ENCODE data around the gene NUP50. TPM values are rescaled to one million over a fixed set of nuclear protein-coding genes. Genes with fewer than 3 reads are reported as not detected.

The NUP50 gene, protein sequence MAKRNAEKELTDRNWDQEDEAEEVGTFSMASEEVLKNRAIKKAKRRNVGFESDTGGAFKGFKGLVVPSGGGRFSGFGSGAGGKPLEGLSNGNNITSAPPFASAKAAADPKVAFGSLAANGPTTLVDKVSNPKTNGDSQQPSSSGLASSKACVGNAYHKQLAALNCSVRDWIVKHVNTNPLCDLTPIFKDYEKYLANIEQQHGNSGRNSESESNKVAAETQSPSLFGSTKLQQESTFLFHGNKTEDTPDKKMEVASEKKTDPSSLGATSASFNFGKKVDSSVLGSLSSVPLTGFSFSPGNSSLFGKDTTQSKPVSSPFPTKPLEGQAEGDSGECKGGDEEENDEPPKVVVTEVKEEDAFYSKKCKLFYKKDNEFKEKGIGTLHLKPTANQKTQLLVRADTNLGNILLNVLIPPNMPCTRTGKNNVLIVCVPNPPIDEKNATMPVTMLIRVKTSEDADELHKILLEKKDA
- polyA plus RNA-seq (2011; rRNA removed) (13.9 and 14.2 TPM in 2 replicates), polyA minus RNA-seq (2011; rRNA and poly(A)+ RNA removed) (24.5 and 24.9 TPM in 2 replicates)

DNA sequence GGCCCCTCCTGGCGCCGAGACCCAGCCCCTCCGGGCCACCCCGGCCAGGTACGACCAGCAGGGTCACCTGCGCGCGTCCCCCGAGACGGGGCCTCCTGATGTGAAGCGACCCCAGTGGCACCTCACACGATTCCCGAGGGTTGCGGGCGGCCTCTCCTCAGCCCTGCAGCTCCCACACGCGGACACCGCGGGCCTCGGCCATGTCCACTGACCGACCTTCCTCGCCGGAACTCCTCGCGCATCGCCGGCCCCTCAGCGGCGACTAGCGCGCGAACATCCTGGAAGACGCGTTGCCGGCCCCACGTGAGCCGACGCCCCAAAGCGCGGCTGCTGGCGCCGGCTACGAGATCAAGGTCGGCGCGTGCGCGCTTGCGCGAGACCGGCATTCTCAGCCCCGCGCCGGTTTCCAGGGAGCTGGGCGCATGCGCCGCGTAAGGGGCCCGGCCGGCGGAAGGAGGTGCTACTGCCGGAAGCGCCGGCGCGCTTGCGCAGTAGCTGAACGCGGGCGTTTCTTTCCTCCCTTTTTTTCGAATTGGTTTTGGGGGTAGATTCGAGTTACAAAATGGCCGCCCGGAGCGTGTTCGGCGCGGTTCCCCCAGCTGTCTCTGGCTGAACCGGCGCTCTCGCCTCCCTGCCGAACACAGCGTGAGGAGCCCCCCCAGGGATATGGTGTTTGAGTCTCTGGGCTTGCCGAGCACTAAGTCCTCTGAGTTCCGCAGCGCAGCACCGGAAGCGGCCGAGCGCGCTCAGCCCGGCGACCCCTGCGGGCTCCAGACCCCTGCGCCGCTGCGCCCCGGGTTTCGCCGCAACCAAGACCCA is at the start of gene NUP50:
Gene NUP50, plus strand, starts transcription at position 475 of the 819 bp plus-strand sequence. CDS start 4,253 bp downstream, outside the sequence.
- peak; percentile 94 for DNase-seq (ENCODE audit: low read depth, low spot score)
- TF ChIP-seq, protein P1, sequence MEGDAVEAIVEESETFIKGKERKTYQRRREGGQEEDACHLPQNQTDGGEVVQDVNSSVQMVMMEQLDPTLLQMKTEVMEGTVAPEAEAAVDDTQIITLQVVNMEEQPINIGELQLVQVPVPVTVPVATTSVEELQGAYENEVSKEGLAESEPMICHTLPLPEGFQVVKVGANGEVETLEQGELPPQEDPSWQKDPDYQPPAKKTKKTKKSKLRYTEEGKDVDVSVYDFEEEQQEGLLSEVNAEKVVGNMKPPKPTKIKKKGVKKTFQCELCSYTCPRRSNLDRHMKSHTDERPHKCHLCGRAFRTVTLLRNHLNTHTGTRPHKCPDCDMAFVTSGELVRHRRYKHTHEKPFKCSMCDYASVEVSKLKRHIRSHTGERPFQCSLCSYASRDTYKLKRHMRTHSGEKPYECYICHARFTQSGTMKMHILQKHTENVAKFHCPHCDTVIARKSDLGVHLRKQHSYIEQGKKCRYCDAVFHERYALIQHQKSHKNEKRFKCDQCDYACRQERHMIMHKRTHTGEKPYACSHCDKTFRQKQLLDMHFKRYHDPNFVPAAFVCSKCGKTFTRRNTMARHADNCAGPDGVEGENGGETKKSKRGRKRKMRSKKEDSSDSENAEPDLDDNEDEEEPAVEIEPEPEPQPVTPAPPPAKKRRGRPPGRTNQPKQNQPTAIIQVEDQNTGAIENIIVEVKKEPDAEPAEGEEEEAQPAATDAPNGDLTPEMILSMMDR (IDR thresholded peaks at IDR 0.05; ENCODE audit: low read depth, low read length): no peak; the same call in 1 of the 2 replicates
- no peaks in the 10 kb centered on the region; the same call in 1 of the 2 replicates for H3K9me3 ChIP-seq (ENCODE audit: control insufficient read depth, insufficient read depth, low read length)
- POLR2A ChIA-PET: interaction anchor here (0.5 to 1.6 kb wide), 5 partner anchors 58 to 347 kb away, joined by 3 to 5 read pairs (median 4); no protein-coding TSS in a partner anchor
- peak within 1 kb of the TSS; percentile 88 for H3K4me3 ChIP-seq (ENCODE audit: low read depth, low read length)
- H3K27me3 ChIP-seq (ENCODE audit: control insufficient read depth, insufficient read depth, low read length): no peaks in the 10 kb centered on the region
- CTCF ChIA-PET: interaction anchor here (0.9 to 1.5 kb wide), 3 partner anchors 61 to 343 kb away, joined by 3 read pairs; no protein-coding TSS in a partner anchor
- peak within 1 kb of the TSS; percentile 88 for H3K27ac ChIP-seq (ENCODE audit: low read depth, low read length)

DNA sequence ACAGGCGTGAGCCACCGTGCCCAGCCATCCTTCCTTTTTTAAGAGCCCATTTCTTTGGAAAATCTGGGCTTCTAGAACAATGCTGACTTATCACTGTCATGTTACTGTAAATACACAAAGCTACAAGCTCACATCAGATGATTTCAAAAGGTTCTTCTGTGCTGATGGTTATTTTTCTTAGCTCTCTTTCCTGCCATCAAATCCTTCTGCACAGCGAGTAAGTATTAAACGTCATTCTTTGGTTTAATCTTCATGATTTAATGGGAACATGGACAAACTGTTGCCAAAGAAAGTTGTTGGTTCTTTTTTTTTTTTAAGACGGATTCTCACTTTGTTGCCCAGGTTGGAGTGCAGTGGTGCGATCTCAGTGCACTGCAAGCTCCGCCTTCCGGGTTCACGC is 43.3 kb upstream of the NUP50 start:
- ChIA-PET POLR2A (no interaction called here), CTCF (no interaction called here)
- Histone ChIP-seq H3K27me3 (ENCODE audit: control insufficient read depth, insufficient read depth, low read length) (peaks cover 1% of the 10 kb centered on the region), H3K4me3 (ENCODE audit: low read depth, low read length) (no peak overlapping the region), H3K27ac (ENCODE audit: low read depth, low read length) (no peak overlapping the region), H3K9me3 (ENCODE audit: control insufficient read depth, insufficient read depth, low read length) (no peaks in the 10 kb centered on the region)
- TF ChIP-seq, protein P1 (IDR thresholded peaks at IDR 0.05; ENCODE audit: low read depth, low read length): no peak
- no peak for DNase-seq (ENCODE audit: low read depth, low spot score)

DNA sequence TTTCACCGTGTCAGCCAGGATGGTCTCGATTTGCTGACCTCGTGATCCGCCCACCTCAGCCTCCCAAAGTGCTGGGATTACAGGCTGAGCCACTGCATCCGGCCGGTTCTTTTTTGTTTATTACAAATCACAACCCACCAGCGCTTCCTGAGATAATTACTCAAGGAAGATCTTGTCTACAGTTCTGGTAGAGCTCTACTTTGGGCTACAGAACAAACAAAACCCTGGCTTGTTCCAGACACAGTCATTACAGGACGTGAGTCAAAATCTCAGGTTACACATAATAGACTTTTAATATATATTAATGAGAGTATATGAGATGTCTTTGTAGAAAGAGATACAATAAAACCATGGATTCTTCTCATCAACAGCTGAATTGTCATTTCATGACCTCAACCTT is 42.8 kb upstream of the NUP50 start:
- CTCF ChIA-PET: no interaction called here
- Histone ChIP-seq H3K9me3 (ENCODE audit: control insufficient read depth, insufficient read depth, low read length) (no peaks in the 10 kb centered on the region), H3K27ac (ENCODE audit: low read depth, low read length) (no peak overlapping the region), H3K27me3 (ENCODE audit: control insufficient read depth, insufficient read depth, low read length) (no peaks in the 10 kb centered on the region), H3K4me3 (ENCODE audit: low read depth, low read length) (no peak overlapping the region)
- DNase-seq (ENCODE audit: low read depth, low spot score): no peak
- POLR2A ChIA-PET: no interaction called here
- TF ChIP-seq, protein P1 (IDR thresholded peaks at IDR 0.05; ENCODE audit: low read depth, low read length): no peak

DNA sequence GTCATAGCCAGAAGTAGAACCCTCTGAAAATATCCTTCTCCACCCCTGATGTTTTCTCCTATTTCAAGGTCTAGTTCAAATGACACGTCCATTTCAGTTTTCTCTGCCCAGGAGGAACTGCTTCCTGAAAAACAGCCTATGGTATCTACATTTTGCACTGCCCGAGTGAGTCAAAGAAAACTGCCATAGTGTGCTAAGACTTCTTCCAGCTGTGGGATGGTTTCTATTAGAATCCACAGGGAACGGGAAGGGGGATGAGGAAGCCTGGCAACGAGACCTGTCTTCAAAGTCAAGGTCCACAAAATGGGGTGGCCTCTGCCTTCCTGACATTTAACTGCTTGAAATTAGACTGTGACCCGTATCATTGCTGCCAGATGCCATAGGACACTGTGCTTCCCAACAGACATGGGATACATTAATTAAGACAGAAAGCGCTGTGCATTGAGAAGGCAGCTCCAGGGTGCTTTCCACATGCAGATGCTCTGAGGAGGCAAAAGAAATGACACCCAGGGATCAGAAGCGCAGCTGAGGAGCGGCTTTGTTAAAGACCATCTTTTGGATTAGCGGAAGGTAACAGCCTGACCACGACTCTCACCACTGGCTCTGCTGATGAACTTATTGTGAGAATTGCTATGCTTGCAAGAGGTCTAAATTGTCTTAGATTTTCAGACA is 39.4 kb upstream of the NUP50 start:
- CTCF ChIA-PET: no interaction called here
- no peaks in the 10 kb centered on the region for H3K27me3 ChIP-seq (ENCODE audit: control insufficient read depth, insufficient read depth, low read length)
- TF ChIP-seq, protein P1 (IDR thresholded peaks at IDR 0.05; ENCODE audit: low read depth, low read length): no peak
- DNase-seq (ENCODE audit: low read depth, low spot score): no peak
- no peak overlapping the region for H3K4me3 ChIP-seq (ENCODE audit: low read depth, low read length)
- POLR2A ChIA-PET: no interaction called here
- H3K9me3 ChIP-seq (ENCODE audit: control insufficient read depth, insufficient read depth, low read length): no peaks in the 10 kb centered on the region
- no peak overlapping the region for H3K27ac ChIP-seq (ENCODE audit: low read depth, low read length)
